Measurements from ENCODE around the gene DNAI1.
"Not testable (repeated sequence)": the region's sequence is repeated elsewhere in the genome, so short reads cannot be mapped to it uniquely, and the experiment has no call there.

The DNAI1 gene

GRCh38 chr9:34451545-34451944, 7.1 kb upstream of the DNAI1 start:
- DNase-seq = no peak

DNA sequence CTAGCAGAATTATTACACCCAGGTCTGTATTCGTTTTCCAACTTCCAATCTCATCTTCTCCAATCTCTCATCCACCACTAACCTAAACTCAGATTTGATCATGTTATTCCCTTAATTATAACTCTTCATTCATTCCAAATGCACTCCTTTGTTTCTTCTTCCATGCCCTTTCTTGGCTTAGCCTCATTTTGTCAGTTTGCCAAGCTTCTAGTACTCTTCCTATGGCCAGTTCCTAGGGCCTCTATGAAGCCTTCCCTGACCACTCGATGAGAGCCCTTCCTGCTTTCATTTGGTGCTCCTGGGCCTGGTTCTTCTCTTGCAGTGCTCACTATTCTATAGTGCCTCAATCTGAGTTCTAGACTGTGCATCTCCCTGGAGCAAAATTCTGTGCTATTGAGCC, 6.0 kb upstream of the DNAI1 start:
- DNase-seq = no peak

GRCh38 chr9:34454571-34455065, 4.0 kb upstream of the DNAI1 start:
- DNase-seq = no peak

DNA sequence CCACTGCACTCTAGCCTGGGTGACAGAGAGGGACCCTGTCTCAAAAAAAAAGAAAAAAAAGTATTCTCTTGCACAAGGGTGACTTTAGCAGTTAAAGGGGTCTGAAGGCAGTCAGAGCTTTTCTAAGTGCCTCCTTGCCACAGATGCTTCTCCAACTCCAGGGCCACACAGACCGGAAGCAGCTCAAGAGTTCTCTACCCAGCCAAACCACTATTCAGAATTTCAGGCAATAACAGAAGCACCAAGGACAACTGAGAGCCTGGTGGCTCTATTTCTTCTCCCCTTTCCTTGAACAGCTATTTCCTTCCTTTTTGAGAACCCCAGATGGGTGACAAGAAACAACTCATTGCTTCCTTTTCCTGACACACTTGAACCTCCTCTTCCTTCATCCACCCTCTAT, 2.5 kb upstream of the DNAI1 start:
- no peak for DNase-seq

DNA sequence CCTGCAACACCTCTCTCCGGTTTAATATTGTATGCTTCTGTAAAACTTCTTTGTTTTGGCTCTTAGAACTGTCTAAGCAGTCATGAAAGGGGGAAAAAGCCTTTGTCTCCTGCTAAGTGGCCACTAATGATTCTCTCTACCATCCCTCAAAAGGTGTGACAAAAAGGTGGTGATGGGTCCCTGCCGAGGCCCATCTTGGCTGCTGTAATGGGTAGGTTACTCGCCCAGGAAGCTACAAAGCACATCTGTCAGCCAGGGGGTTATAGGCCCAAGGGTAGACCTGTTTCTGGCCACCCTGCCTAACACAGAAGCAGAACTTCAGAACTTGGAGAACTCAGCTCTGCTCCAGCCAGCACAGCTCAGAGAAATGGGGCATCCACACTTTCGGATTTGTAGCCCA, 1.9 kb upstream of the DNAI1 start:
- DNase-seq = no peak

GRCh38 chr9:34457266-34458012, 1.2 kb upstream of the DNAI1 start:
- DNase-seq = peak; percentile 15

DNA sequence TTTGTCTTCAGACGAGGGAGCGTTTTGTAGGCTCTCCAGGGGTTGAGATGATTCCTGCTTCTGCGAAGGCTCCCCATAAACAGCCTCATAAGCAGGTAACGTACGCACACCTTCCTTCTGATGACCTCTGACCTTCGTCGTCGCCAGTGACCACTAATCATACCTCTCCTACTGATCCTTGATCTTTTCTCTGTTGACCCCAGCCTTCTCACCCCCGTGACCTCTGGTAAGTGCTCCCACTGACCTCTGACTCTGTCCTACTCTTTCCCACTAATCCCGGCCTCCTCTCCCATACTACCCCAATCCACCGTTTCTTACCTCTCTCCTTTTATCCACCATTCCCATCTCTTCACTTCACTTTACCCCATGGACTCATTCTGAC, 345 bp downstream of the DNAI1 start:
- no peak for DNase-seq

DNA sequence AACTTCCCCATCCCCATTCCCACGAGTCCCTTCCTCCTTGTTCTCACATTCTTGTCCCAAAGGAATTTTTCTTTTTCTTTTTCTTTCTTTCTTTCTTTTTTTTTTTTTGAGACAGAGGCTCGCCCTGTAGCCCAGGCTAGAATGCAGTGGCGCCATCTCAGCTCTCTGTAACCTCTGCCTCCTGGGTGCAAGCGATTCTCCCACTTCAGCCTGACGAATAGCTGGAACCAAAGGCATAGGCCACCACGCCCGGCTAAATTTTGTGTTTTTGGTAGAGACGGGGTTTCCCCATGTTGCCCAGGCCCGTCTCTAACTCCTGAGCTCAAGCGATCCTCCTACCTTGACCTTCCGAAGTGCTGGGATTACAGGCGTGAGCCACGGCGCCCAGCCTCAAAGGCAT, 751 bp downstream of the DNAI1 start:
- no peak for DNase-seq

GRCh38 chr9:34459941-34460340, 1.3 kb downstream of the DNAI1 start:
- DNase-seq = no peak

- no peak for DNase-seq
These were observed 4.7 kb downstream of the DNAI1 start for GRCh38 chr9:34463098-34463900.

DNA sequence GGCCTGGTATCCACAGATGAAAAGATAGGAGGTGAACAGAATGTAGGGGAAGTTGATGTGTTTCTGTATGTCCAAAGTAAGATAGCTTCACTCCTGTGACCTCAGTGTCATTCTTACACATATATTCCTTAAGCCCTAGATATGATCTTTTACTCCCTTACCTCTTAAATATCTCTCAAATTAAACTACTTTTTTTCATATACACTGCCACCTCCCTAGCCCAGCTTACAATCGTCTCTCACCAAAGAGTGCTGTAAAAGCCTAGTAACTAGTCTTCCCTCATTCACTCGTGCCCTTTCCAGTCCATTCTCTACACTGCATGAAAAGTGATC, 5.3 kb downstream of the DNAI1 start:
- DNase-seq = no peak

- DNase-seq = no peak
These were observed 6.0 kb downstream of the DNAI1 start for GRCh38 chr9:34464571-34464970.

- DNase-seq = no peak
These were observed 6.9 kb downstream of the DNAI1 start for GRCh38 chr9:34465468-34465867.

GRCh38 chr9:34475097-34475496, 16.5 kb downstream of the DNAI1 start:
- no peak for DNase-seq

- no peak for DNase-seq
These were observed 18.9 kb downstream of the DNAI1 start for GRCh38 chr9:34477541-34477940.

GRCh38 chr9:34479431-34479866, 20.8 kb downstream of the DNAI1 start:
- no peak for DNase-seq

GRCh38 chr9:34481620-34482019, 23.0 kb downstream of the DNAI1 start:
- not testable (repeated sequence) for DNase-seq

- not testable (repeated sequence) for DNase-seq
These were observed 24.1 kb downstream of the DNAI1 start for GRCh38 chr9:34482746-34483145.

GRCh38 chr9:34484678-34485077, 26.1 kb downstream of the DNAI1 start:
- DNase-seq = no peak

GRCh38 chr9:34485822-34486221, 27.2 kb downstream of the DNAI1 start:
- DNase-seq = no peak

GRCh38 chr9:34486572-34486971, 28.0 kb downstream of the DNAI1 start:
- DNase-seq = no peak

GRCh38 chr9:34490360-34490759, 31.8 kb downstream of the DNAI1 start:
- DNase-seq = no peak

- DNase-seq = no peak
These were observed 32.2 kb downstream of the DNAI1 start for GRCh38 chr9:34490760-34491159.

DNA sequence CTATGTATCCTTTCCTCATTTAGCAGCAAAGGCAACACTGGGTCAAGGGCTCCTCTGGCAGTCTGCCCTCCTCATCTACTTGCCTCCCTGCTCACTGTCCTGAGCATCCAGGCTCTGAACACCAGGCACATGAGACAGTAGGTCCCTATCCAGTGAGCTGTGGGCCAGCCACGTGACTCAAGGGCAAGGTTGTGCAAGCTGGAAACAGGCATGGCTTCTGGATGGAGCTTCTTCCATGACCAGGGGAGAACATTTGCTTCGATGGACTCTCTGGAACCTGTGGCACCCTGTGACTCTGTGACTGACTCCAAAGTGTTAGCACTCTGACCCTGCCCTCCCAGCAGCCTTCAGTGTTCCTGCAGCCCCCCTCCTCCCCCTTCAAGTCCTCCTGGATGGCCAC, 33.0 kb downstream of the DNAI1 start:
- DNase-seq = no peak

Measured in CD4-positive, alpha-beta T cell treated with Interleukin-17A for 1 hour (primary cell).